Colon (tissue), 2 donors: ENCODE data around the gene PEDS1.
A peak's percentile ranks its signal among the peaks of the same experiment; 100 is the strongest.
"Not testable (repeated sequence)": the region's sequence is repeated elsewhere in the genome, so short reads cannot be mapped to it uniquely, and the experiment has no call there.

Experiments
- FAIRE-seq: peaks from 2 replicates; lab custom pipeline; 2012; peaks lifted over from hg19 to GRCh38; lab: Jason Lieb, UNC
- donor health status: control.
- donor health status: control.

PEDS1 gene

DNA sequence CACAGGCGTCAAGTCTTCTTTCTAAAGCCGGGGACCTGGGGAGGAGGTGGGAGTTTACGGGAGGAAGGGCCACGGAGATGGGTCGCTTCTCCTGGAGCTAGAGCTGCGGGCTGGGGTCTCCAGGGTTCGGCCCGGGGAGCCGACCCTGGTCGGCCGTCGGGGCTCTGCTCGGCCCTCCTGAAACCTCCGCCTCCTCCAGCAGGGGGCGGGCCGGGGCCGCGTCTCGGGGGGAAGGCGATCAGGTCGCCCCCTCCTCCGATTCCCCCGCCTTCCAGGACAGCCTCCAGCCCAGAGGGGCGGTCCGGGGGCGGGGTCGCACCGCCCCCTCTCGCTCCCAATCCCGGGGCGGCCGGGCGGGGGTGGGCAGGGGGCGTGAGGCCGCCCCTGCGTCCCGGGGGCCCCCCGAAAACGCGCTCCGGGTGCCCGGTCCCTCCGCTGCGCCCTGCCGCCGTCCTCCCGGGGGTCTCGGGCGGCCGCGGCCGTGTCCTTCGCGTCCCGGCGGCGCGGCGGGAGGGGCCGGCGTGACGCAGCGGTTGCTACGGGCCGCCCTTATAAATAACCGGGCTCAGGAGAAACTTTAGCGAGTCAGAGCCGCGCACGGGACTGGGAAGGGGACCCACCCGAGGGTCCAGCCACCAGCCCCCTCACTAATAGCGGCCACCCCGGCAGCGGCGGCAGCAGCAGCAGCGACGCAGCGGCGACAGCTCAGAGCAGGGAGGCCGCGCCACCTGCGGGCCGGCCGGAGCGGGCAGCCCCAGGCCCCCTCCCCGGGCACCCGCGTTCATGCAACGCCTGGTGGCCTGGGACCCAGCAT, 36.9 kb upstream of the PEDS1 start, which contains the start of gene CEBPB:
Gene CEBPB, plus strand, starts transcription at position 580 of the 814 bp plus-strand sequence. Its CDS starts 204 bp downstream, at position 784.
- no peak for FAIRE-seq

GRCh38 chr20:50189681-50190250, 36.2 kb upstream of the PEDS1 start:
- no peak for FAIRE-seq

DNA sequence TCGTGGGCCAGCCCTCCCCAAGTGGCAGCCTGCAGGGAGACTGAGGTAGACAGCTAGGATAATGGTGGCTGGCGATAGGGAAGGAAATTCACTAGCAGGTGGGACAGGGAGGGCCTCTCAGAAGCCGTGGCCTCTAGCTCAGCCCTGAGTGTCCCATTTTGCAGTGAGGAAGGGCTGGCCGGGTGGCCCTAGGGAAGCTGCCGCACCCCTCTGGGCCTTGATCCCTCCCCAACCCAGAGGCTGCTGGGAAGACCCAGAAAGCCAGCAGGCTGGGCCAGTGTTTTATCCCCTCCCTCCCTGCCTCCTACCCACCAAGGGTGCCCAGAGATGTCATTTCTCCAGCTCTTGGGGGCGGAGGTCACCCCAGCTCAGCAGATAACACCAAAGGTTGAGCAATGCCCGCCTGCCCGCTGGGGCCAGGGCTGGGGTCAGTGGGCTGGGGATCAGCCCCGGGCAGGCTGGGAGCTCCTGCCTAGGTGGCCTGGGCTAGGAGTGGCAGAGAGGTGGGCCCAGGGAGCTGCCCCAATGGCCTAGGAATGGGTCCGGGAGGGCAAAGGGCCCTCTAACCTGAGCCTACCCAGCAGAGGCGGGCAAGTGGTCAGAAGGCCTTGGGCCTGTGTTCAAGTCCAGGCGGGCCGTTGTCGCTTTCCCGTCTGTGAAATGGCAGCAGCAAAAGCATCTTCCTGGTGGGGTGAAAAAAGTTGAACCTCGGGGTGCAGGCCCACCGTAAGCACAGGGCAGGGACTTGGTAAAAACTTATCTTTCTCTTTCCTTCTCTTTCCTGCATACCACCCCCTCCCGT, 35.6 kb upstream of the PEDS1 start:
- FAIRE-seq = no peak

GRCh38 chr20:50188287-50188688, 34.8 kb upstream of the PEDS1 start:
- FAIRE-seq = no peak

GRCh38 chr20:50187403-50188051, 34.0 kb upstream of the PEDS1 start:
- FAIRE-seq = no peak

DNA sequence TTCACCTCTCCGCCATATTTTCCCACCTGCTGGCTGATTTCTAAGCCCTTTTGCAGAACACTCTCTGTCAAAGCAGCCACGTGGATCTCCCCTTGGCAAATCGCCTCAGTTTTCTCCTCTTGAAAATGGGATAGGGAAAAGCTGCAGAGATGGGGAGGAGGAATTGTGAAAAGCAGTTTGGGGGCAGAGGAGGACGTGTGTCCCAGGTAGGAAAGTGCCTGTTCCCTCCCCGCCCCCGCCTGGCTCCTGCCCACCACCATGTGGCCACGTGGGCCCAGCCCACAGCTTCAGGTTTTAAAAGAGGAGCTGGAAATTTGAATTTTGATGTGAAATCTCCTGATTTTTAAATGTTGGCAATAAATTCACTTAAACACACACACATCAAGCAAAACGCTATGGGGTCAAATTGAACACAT, 33.5 kb upstream of the PEDS1 start:
- no peak for FAIRE-seq

DNA sequence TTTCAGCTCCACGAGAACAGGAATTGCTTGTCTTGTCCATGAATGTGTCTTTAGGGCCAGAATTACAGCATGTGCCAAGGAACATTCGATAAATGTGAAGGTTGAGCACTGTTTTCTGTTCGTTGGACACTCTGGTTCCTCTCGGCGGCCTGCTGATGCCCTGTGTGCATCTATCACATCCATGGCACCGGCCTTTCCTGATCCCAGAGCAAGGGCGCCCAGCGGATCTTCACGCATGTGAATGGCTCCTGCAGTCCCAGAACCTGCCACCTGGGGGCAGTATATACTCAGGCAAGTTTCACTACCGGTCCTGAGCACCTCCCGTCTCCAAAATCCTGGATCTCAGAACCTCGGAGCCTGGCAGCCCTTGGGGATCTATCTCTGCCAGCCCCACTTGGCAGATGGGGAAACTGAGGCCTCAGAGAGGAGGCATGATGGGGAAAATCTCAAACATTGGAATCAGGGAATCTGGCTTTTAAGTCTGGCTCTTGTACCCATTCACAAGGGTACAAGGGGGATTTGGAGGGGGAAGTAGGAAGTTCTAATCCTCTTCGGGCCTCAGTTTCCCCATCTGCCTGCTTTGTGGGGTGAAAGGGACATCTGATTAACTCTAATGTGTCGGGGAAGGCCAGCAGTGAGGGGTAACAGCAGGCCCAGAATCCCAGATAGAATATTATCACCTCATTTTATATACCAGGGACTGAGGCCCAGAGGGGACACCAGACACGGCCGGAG, 32.8 kb upstream of the PEDS1 start:
- FAIRE-seq = no peak

DNA sequence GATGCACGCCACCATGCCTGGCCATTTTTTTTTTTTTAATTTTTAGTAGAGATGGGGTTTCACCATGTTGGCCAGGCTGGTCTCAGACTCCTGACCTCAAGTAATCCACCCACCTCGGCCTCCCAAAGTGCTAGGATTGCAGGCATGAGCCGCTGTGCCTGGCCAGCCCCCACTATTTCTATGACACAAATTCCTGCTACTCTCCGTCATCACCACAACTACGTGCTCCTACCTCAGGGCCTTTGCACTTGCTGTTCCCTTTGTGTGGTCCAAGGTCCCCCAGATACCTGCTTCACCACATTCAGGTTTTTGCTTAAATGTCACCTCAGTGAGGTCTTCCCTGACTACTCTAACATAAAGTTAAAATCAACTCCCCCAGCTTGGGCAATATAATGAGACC, 31.9 kb upstream of the PEDS1 start:
- FAIRE-seq = no peak

- FAIRE-seq = no peak
These were observed 28.8 kb upstream of the PEDS1 start for GRCh38 chr20:50182346-50182745.

DNA sequence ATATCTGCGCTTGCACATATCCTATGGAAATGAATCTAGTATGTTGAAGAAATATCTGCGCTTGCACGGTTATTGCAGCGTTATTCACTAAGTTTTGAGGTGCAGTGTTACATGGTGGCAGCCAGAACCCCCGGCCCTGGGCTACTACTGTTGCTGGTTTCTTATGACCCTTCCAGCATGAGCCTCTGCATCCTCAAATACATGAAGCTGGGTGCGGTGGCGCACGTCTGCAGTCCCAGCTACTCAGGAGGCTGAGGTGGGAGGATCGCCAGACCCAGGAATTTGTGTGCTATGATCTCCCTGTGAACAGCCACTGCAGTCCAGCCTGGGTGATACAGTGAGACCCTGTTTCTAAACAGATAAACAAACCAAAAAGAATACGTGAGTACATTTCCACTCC, 27.8 kb upstream of the PEDS1 start:
- FAIRE-seq = no peak

- not testable (repeated sequence) for FAIRE-seq
These were observed 25.1 kb upstream of the PEDS1 start for GRCh38 chr20:50178672-50179071.

DNA sequence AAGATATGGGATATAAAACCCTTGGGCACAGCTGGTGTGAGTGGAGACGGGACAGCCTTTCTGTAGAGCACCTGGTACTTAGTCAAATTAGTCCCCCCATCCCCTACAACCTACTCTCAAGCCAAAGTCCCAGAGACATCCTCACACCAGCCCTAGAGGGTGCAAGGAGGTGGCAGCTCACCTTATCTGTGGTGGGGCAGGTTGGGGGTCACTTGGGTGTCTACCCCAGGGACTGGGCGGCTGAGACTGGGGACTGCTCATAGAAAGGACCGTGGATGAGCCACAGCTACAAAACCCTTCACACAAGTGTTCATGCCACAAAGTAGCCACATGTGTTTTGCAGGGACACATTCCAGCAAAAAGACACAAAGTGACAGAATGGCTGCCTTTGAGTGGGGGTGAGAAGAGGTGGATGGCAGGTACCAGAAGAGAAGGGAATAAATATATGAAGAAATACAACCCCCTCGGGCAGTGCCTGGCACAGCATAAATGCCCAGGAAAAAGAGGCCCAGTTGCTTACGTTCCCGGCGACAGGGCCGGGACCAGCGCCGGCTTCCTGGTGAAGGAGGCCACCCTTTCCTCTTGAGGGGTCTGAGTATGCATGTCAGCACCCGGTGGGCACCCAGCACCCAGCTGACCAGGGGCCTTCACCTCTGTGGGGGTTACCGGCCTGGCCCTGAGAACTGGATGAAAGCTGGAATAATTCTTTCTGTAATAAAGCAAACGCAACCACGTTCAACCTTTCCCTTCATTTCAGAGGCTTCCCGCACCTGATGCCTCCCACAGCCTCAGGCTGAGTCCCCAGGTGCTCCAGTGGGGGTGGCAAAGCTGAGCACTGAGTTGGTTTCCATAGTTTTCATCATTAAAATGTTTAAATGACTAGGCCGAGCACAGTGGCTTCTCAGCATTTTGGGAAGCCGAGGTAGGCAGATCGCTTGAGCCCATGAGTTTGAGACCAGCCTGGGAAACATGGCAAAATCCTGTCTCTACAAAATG, 22.7 kb upstream of the PEDS1 start:
- FAIRE-seq = no peak

DNA sequence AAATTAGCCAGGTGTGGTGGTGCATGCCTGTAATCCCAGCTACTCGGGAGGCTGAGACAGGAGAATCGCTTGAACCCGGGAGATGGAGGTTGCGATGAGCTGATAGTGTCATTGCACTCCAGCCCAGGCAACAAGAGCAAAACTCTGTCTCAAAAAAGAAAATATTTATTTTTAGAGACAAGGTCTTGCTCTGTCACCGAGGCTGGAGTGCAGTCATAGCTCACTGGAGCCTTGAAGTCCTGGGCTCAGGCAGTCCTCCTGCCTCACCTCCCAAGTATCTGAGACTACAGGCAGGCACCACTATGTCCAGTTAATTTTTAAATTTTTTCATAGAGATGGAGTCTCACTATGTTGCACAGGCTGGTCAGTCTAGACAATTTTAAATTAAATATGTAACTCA, 20.9 kb upstream of the PEDS1 start:
- FAIRE-seq = no peak

- FAIRE-seq = no peak
These were observed 19.0 kb upstream of the PEDS1 start for GRCh38 chr20:50172347-50173013.

DNA sequence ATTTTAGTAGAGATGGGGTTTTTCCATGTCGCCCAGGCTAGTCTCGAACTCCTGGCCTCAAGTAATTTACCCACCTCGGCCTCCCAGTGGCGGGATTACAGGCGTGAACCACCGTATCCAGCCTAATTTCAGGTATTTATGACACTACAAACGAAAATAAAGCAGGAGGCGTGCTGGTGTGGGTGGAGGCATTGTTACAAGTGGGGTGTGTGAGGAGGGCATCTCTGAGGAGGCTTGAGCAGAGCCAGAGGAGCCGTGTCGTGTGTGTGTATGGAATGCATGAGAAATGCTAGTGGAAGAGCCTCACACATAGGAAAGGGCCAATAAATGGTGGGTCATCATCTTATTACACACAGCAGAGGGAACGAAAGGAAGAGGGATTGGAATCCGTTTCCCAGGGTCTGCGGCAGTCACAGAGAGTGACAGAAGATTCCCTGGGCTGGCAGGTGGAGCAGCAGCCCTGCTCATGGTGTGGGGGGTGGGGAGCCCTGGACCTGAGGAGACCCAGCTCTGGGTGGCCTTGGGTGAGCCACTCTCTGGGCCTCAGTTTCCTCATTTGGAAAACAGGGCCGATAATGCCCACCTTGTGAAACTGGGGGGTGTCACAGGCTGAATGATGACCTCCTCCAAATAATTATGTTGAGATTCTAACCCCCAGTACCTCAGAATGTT, 17.2 kb upstream of the PEDS1 start:
- FAIRE-seq = no peak

- no peak for FAIRE-seq
These were observed 15.9 kb upstream of the PEDS1 start for GRCh38 chr20:50169329-50169823.

DNA sequence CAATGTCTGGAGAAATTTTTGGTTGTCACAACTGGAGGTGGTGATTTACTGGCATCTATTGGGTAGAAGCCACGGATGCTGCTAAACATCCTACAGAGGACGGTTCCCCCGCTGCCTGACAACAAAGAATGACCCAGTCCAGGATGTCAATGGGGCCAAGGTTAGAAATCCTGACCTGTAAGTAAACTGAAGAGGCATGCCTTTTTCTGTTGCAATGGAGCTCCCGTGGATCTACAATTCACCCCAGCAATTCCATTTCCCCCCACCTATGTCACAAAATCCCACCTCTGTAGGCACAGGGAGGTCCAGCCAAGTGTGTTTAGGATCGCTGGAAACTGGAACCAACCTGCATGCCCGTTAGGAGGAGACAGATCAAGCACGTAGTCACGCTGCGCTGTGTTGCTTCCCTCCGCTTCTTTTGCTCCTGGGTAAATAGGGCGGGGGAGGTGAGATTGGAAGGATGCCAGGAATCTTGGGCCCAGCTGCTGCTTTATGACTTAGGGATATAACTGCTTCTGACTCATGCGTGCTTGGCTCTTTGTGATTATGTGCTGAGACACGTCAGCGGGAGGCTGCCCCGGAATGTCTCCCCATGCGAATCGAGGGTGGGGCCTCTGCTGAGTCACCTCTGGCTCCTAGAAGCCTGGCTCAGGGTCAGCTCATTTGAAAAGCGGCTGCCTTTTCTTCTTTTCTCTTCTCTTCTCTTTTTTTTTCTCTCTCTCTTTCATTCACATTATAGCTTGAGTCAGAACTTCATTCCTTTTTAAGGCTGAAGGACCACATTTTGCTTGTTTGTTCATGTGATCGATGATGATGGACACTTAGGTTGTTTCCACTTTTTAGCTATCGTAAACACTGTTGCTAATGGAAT, 12.4 kb upstream of the PEDS1 start:
- FAIRE-seq = peak; percentile 10
